Measurements from ENCODE around the gene SETD1B. TPM values are rescaled to one million over a fixed set of nuclear protein-coding genes. Genes with fewer than 3 reads are reported as not detected.

The SETD1B gene
- total and polyA plus RNA-seq, 2 of the 4 experiments (the other 2 are of a cell fraction), result 0.90 to 5.1 TPM

Small RNA genes lying within 50 kb of the gene (microRNA-seq; reads per million reads assigned to microRNA genes)
- not detected for gene AC069503.3 (ENCODE audit: insufficient read depth, insufficient read length)

Small RNA genes lying within 50 kb of the gene (small RNA-seq; reads per million reads assigned to genes)
- gene AC069503.3, result 0 reads per million in 5 experiments

Other genes starting within 250 kb of the SETD1B start
- 21.1 and 24.2 TPM in 2 replicates for gene KDM2B, start 223.0 kb upstream of the SETD1B start, total RNA-seq (2012; rRNA removed)
- gene KDM2B, start 223.0 kb upstream of the SETD1B start, polyA plus RNA-seq (2012; rRNA removed), result 22.6 and 30.7 TPM in 2 replicates
- gene ORAI1, start 177.5 kb upstream of the SETD1B start, total RNA-seq (2012; rRNA removed), result 3.9 and 4.4 TPM in 2 replicates
- gene ORAI1, start 177.5 kb upstream of the SETD1B start, polyA plus RNA-seq (2012; rRNA removed), result 22.7 and 31.1 TPM in 2 replicates
- gene MORN3, start 134.4 kb upstream of the SETD1B start, total RNA-seq (2012; rRNA removed), result 0.18 and 0.28 TPM in 2 replicates
- 0.22 and 0.37 TPM in 2 replicates for gene MORN3, start 134.4 kb upstream of the SETD1B start, polyA plus RNA-seq (2012; rRNA removed)
- gene TMEM120B, start 91.3 kb upstream of the SETD1B start, total RNA-seq (2012; rRNA removed), result 9.2 and 10.6 TPM in 2 replicates
- gene TMEM120B, start 91.3 kb upstream of the SETD1B start, polyA plus RNA-seq (2012; rRNA removed), result 18.3 and 18.4 TPM in 2 replicates
- 3.0 and 3.9 TPM in 2 replicates for gene RHOF, start 10.3 kb upstream of the SETD1B start, total RNA-seq (2012; rRNA removed)
- 5.1 and 5.3 TPM in 2 replicates for gene RHOF, start 10.3 kb upstream of the SETD1B start, polyA plus RNA-seq (2012; rRNA removed)
- 0.18 TPM in 1 of 2 replicates, not detected in the other for gene HPD, start 54.9 kb downstream of the SETD1B start, total RNA-seq (2012; rRNA removed)
- 0.14 and 0.15 TPM in 2 replicates for gene HPD, start 54.9 kb downstream of the SETD1B start, polyA plus RNA-seq (2012; rRNA removed)
- 142 and 156 TPM in 2 replicates for gene PSMD9, start 84.8 kb downstream of the SETD1B start, total RNA-seq (2012; rRNA removed)
- 135 and 138 TPM in 2 replicates for gene PSMD9, start 84.8 kb downstream of the SETD1B start, polyA plus RNA-seq (2012; rRNA removed)
- 9.1 and 9.4 TPM in 2 replicates for gene CFAP251, start 114.6 kb downstream of the SETD1B start, total RNA-seq (2012; rRNA removed)
- gene CFAP251, start 114.6 kb downstream of the SETD1B start, polyA plus RNA-seq (2012; rRNA removed), result 6.8 and 7.8 TPM in 2 replicates
- 5.6 and 6.1 TPM in 2 replicates for gene BCL7A, start 217.9 kb downstream of the SETD1B start, total RNA-seq (2012; rRNA removed)
- 7.9 and 8.6 TPM in 2 replicates for gene BCL7A, start 217.9 kb downstream of the SETD1B start, polyA plus RNA-seq (2012; rRNA removed)

All from IMR-90 (cell line).